Lower lobe of right lung (tissue), 2 donors: ENCODE measurements around the gene ATRN. TPM values are rescaled to one million over a fixed set of nuclear protein-coding genes. Genes with fewer than 3 reads are reported as not detected.

Experiments used
- ATAC-seq, 2 donors: fragments of 200-7000 bp; cut with Tn5 transposase; one replicate each; pipeline ENCODE4 v1.9.1; 2020 to 2022; ENCODE audit warnings: mild to moderate bottlenecking in 2 of 2, moderate library complexity in 2 of 2
- DNase-seq: peaks from one replicate; pipeline ENCODE4 v3.0.0-alpha.2; 2020
- H3K27ac ChIP-seq: fragments of 200-600 bp; one replicate; pipeline ENCODE4 v1.8.0; 2022
- H3K27me3 ChIP-seq: fragments of 200-600 bp; one replicate; pipeline ENCODE4 v1.8.0; 2022; ENCODE audit warnings: low read depth
- H3K36me3 ChIP-seq: fragments of 200-600 bp; one replicate; pipeline ENCODE4 v1.8.0; 2022; ENCODE audit warnings: mild to moderate bottlenecking
- H3K4me1 ChIP-seq: fragments of 200-600 bp; one replicate; pipeline ENCODE4 v1.8.0; 2022
- H3K4me3 ChIP-seq: fragments of 200-600 bp; one replicate; pipeline ENCODE4 v1.8.0; 2022; ENCODE audit warnings: mild to moderate bottlenecking
- H3K9me3 ChIP-seq: fragments of 200-600 bp; one replicate; pipeline ENCODE4 v1.8.0; 2022
- intact Hi-C: fragments of 100-400 bp; cut with DNase I; formaldehyde crosslinking; loops from one replicate; pipeline ENCODE4 v1.11.0; 2022
- total RNA-seq: library from RNA; stranded (reverse); fragmentation: NEBNext Ultra II Directional; extraction: Animal tissue kit (Norgen Biotek cat#: 25700); gene quantifications from one replicate; pipeline ENCODE4 v1.2.1, GENCODE V29; 2021
- TF ChIP-seq, protein P1 (sequence below): fragments of 200-600 bp; IDR thresholded peaks from one replicate; pipeline ENCODE4 v1.8.0; 2022; ENCODE audit warnings: antibody characterized with exemption, mild to moderate bottlenecking
- donor health status: DM: no; HTN: yes; CAD: no; lungs with severe emphysema.

The ATRN gene
- total RNA-seq, 1 donor from 2014 or later: 29.2 TPM

DNA sequence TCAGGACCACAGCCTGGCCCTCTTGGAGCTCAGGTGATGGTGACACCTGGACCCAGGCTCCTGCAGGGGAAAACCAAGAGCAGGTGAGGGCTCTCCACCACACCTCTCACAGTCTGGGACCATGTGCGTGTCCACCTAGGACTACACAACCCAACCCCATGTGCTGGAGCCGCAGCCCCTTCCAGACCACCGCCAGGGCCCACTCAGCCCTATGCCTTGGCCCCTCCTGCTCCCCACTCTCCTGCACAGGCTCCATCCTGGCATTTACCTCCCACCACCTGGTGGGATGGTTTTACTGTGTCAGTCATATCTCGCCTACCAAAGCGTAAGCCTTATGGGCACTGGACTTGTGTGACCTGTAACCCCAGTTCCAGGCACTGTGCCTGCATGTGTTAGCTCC is 224.0 kb downstream of the ATRN start:
- Histone ChIP-seq H3K4me1 (no peaks in the 10 kb centered on the region), H3K9me3 (no peaks in the 10 kb centered on the region), H3K27ac (no peak overlapping the region), H3K36me3 (no peaks in the 10 kb centered on the region), H3K4me3 (no peak overlapping the region), H3K27me3 (no peaks in the 10 kb centered on the region)
- ATAC-seq (no peak), DNase-seq (no peak)
- intact Hi-C loops: no loop called here
- TF ChIP-seq, protein P1, sequence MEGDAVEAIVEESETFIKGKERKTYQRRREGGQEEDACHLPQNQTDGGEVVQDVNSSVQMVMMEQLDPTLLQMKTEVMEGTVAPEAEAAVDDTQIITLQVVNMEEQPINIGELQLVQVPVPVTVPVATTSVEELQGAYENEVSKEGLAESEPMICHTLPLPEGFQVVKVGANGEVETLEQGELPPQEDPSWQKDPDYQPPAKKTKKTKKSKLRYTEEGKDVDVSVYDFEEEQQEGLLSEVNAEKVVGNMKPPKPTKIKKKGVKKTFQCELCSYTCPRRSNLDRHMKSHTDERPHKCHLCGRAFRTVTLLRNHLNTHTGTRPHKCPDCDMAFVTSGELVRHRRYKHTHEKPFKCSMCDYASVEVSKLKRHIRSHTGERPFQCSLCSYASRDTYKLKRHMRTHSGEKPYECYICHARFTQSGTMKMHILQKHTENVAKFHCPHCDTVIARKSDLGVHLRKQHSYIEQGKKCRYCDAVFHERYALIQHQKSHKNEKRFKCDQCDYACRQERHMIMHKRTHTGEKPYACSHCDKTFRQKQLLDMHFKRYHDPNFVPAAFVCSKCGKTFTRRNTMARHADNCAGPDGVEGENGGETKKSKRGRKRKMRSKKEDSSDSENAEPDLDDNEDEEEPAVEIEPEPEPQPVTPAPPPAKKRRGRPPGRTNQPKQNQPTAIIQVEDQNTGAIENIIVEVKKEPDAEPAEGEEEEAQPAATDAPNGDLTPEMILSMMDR: no peak

DNA sequence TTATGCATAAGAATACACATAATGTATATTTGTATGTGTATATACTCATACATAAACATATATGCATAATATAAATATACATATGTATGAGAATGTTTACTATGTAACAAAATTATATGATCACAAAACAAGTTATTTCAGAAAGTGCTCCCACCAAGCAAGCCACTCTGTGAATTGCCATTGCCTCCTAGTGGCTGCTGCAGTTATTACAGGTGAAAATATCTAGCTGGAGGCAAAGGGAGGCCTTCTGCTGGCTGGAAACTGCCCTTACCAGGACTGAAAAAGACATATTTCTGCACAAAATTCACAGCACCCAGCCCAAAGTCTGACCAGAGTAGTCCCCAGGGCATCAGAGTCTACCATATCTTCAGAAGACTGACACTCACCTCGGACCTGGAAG is 225.4 kb downstream of the ATRN start:
- DNase-seq (no peak), ATAC-seq (no peak)
- Histone ChIP-seq H3K36me3 (no peaks in the 10 kb centered on the region), H3K4me3 (no peak overlapping the region), H3K27me3 (no peaks in the 10 kb centered on the region), H3K27ac (no peak overlapping the region), H3K4me1 (no peaks in the 10 kb centered on the region), H3K9me3 (no peaks in the 10 kb centered on the region)
- TF ChIP-seq, protein P1: peak; percentile 31
- intact Hi-C loops: no loop called here

DNA sequence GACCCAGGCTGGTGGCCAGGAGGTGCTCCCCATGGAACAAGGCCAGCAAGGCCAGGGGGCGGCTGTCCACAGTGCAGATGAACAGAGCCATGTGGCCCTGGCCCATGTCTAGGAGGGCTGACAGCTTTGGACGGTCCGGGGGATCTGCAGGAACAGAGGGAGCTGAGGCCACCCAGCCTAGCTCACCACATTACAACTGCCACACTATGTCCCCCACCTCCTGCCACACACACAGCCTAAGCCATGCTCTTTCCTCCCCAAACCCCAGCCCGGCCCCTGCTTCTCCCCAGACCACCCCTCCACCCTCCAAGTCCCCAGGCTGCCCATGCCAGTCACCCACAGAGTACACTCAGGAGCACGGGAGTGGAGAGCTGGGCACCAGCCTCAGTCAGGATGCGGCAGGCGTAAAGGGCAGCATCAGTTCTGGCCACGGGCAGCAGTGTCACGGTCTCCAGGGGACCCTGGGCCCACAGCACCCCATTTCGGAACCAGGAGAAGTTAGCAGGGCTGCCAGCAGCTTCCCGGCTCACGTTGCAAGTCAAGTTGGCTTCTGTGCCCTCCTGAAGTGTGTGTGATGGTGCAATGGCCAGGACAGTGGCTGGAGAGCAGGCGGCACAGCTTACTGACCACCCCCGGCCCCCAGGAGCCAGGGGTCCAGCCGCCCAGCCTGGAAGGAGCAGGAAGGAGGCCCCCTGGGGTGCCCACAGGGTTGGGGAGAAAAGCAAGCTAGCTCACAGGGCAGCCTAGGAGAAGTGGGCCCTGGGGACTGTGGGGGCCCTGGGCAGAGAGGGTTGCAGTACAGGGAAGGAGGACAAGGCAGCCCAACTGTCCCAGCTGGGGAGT is 226.1 kb downstream of the ATRN start:
- TF ChIP-seq, protein P1: no peak
- Histone ChIP-seq H3K9me3 (no peaks in the 10 kb centered on the region), H3K27me3 (no peaks in the 10 kb centered on the region), H3K4me3 (no peak overlapping the region), H3K36me3 (peaks cover 4% of the 10 kb centered on the region), H3K27ac (no peak overlapping the region), H3K4me1 (no peaks in the 10 kb centered on the region)
- ATAC-seq: no peak
- intact Hi-C loops: no loop called here
- DNase-seq: peak; percentile 21

DNA sequence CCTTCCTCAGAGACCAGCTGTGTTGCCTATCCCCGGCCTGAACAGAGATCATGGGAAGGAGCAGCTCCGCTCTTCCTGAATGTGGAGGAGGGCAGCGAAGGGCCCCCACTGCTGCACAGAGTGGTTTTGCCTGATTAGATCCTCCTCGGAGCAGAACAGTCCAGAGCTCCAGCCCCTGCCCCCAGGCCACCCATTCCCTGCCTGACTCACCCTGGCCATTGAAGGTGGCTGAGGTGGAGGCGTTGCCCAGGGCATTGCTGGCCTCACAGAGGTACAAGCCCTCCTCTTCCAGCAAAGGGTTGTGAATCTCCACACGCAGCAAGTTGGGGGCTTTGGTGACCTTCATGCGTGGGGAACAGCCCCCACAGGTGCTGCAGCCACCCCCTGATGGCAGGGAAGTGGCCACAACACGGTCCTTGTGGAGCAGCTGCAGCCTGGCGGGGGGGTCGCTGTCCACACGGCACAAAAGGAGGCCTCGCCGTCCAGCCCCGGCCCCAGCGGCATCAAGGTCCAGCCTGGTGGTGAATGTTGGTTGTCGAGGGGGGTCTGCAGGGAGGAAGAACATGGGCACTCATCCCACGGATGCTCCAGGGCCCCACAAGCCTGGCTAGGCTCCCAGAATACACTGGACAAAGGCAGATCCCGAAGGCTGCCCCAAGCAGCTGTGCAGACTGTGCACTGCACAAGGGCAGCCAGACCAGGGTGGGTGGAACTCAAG is 226.9 kb downstream of the ATRN start:
- ATAC-seq (no peak), DNase-seq (no peak)
- Histone ChIP-seq H3K9me3 (no peaks in the 10 kb centered on the region), H3K4me3 (no peak overlapping the region), H3K36me3 (peaks cover 4% of the 10 kb centered on the region), H3K27ac (no peak overlapping the region), H3K27me3 (no peaks in the 10 kb centered on the region), H3K4me1 (no peaks in the 10 kb centered on the region)
- TF ChIP-seq, protein P1: no peak
- intact Hi-C loops: no loop called here

DNA sequence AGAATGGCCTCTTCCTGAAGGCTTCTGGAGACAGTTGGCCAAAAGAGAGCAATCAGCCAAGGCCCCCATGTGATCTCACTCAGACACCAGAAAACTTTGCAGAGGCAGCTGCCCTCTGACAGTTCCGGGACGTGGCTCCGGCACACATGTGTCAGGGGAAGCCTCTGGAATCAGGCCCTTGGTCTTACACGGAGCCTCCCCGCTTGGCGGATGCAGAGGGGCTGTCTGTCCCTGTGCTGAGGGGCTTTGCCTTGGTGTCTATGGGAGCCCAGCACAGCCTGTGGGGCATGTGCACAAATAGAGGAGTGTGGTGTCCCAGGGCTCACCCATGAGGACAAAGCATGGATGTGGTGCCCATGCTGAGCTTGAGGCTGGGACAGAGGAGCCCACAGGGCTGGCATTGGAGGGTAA is 227.8 kb downstream of the ATRN start:
- ATAC-seq (no peak), DNase-seq (no peak)
- no peaks in the 10 kb centered on the region for H3K27me3 ChIP-seq
- intact Hi-C loops: no loop called here
- no peak overlapping the region for H3K4me3 ChIP-seq
- TF ChIP-seq, protein P1: no peak
- H3K4me1 ChIP-seq: no peaks in the 10 kb centered on the region
- no peak overlapping the region for H3K27ac ChIP-seq
- H3K36me3 ChIP-seq: peaks cover 4% of the 10 kb centered on the region
- no peaks in the 10 kb centered on the region for H3K9me3 ChIP-seq
